Peyer's patch (tissue), 4 donors: ENCODE data around the gene ESF1.

ENCODE experiments used
- CTCF ChIP-seq, 6 experiments: fragments of 450-650 bp in 4 of 6; fragments of 200-600 bp in 2 of 6; sonication (generic) in 1 of 6; IDR thresholded peaks; one replicate each; pipeline ENCODE4 v1.5.1; 2017 to 2019; ENCODE audit warnings: antibody characterized with exemption in 6 of 6, mild to moderate bottlenecking in 3 of 6, moderate library complexity in 1 of 6
- POLR2A ChIP-seq, 2 donors: fragments of 450-650 bp; IDR thresholded peaks; one replicate each; pipeline ENCODE4 v1.5.1; 2017; ENCODE audit warnings: antibody characterized with exemption in 2 of 2, mild to moderate bottlenecking in 2 of 2, moderate library complexity in 2 of 2

- peak in 4 of 6 experiments; percentile 39 to 75 (median 42) for TF ChIP-seq CTCF (IDR thresholded peaks at IDR 0.05)
- no peak for TF ChIP-seq POLR2A (IDR thresholded peaks at IDR 0.05)
Observed at GRCh38 chr20:13771853-13772453, 12.8 kb downstream of the ESF1 start.
